ENCODE data around the gene FUNDC2.

The FUNDC2 gene

DNA sequence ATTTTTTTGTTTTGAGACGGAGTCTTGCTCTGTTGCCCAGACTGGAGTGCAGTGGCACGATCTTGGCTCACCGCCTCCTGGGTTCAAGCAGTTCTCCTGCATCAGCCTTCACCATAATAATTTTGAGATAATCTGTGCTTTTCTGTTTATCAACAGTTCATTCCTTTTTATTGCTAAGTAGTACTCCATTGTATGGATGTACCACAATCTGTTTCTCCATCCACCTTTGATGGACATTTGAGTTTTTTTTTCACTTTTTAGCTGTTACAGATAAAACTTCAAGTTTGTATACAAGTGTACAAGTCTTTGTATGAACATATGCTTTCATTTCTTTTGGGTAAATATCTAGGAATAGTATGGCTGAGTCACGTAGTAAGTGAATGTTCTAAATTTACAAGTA, 9.0 kb downstream of the FUNDC2 start:
- in situ Hi-C loops (cut with MboI; ENCODE audit: low pct_unique_long_range_greater_than_20kb, low sequenced_read_pairs, unreplicated experiment) = no loop called here
- no peak for DNase-seq (ENCODE audit: low spot score)
- TF ChIP-seq, protein P1, sequence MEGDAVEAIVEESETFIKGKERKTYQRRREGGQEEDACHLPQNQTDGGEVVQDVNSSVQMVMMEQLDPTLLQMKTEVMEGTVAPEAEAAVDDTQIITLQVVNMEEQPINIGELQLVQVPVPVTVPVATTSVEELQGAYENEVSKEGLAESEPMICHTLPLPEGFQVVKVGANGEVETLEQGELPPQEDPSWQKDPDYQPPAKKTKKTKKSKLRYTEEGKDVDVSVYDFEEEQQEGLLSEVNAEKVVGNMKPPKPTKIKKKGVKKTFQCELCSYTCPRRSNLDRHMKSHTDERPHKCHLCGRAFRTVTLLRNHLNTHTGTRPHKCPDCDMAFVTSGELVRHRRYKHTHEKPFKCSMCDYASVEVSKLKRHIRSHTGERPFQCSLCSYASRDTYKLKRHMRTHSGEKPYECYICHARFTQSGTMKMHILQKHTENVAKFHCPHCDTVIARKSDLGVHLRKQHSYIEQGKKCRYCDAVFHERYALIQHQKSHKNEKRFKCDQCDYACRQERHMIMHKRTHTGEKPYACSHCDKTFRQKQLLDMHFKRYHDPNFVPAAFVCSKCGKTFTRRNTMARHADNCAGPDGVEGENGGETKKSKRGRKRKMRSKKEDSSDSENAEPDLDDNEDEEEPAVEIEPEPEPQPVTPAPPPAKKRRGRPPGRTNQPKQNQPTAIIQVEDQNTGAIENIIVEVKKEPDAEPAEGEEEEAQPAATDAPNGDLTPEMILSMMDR (IDR thresholded peaks at IDR 0.05; ENCODE audit: extremely low read depth, insufficient read depth, missing control alignments) = no peak

DNA sequence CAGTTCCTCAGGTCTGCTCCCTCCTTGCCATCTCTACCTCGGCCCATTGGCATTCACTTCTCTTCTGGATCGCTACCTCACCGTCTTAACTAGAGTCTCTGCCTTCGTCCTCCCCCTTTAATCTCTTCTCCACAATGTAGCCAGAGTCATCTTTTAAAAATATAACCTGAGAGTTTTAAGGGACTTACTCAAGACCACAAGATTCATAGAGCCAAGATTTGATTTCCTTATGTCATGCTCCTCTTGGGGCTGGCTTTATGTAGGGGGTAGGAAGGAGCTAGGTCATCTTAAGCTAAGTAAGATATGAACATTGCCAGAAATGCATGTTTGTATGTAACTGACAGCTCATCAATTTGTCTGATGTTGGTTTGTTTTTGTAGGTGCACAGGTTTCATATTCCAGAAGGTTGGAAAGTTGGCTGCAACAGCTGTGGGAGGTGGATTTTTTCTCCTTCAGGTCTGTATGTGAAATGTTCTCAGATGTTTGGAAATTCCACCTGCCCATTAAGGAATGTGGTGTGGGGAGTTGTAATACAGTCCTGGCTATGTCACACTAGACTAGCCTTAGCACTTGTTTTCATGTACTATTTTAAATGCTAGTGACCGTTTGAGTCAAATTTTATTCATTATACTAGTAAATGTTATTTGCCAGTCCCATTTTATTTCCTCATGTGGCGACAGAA, 19.6 kb downstream of the FUNDC2 start:
- in situ Hi-C loops (cut with MboI; ENCODE audit: low pct_unique_long_range_greater_than_20kb, low sequenced_read_pairs, unreplicated experiment) = no loop called here
- DNase-seq (ENCODE audit: low spot score) = no peak
- TF ChIP-seq, protein P1 (IDR thresholded peaks at IDR 0.05; ENCODE audit: extremely low read depth, insufficient read depth, missing control alignments) = no peak

DNA sequence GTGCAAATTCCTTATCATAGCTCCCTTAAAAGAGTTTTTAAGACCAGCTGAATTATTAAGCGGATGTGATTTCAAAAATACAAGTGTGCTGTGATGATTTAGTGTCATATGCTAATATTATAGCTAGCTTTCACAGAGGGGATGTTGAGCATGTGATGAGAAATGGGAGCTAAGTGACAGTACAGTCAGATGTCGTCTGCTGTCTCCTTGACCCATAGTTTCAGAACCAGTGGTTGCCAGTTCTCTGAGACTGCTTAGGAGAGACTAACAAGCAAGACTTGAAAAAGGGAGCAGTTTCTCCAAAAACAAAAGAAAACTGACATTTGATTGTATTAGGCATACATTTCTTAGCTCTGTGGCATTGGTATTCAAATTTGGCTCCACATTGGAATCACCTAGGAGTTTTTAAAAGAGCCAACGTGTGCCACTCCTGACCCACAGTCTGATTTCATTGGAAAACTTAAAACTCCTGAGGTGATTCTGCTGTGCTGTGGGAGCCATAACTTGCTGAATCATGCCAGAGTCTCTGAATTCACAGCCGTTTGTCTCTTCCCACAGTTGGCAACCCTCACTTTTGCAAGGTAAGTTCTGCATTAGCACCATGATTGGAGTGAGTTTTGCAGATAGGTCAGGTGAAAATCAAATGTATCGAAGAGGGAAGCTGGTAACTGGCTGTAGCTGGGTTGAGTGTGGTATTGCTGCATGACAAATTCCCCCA, 20.3 kb downstream of the FUNDC2 start:
- no peak for DNase-seq (ENCODE audit: low spot score)
- TF ChIP-seq, protein P1 (IDR thresholded peaks at IDR 0.05; ENCODE audit: extremely low read depth, insufficient read depth, missing control alignments) = no peak
- in situ Hi-C loops (cut with MboI; ENCODE audit: low pct_unique_long_range_greater_than_20kb, low sequenced_read_pairs, unreplicated experiment) = no loop called here

DNA sequence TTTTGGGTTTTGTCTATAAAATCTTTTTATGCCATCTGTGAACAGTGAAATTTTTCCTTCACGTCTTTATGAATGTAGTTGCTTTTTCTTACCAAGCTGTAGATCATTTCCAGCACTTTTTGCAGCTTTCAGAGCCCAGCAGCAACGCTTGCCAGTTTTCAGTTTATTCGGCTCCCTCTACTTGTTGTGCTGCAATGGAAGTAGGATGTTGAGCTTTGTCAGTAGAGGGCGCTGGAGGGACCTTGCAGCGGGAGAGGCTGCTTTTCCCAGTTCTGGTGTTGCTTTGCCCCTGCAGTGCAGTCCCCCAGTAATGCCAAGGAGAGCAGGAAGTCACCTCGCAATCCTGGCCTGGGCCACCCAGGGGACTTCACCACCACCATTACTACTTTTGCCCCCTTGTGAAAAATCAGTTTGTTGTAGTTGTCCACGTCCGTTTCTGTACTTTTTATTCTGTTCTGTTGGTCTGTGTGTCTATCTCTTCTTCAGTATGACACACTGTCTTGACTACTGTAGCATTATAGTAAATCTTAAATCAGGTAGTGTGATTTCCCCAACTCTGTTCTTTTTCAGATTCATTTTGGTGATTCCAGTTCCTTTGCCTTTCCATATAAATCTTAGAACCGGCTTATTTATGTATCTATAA, 22.5 kb downstream of the FUNDC2 start:
- TF ChIP-seq, protein P1 (IDR thresholded peaks at IDR 0.05; ENCODE audit: extremely low read depth, insufficient read depth, missing control alignments) = peak; percentile 63
- DNase-seq (ENCODE audit: low spot score) = no peak
- in situ Hi-C loops (cut with MboI; ENCODE audit: low pct_unique_long_range_greater_than_20kb, low sequenced_read_pairs, unreplicated experiment) = no loop called here

DNA sequence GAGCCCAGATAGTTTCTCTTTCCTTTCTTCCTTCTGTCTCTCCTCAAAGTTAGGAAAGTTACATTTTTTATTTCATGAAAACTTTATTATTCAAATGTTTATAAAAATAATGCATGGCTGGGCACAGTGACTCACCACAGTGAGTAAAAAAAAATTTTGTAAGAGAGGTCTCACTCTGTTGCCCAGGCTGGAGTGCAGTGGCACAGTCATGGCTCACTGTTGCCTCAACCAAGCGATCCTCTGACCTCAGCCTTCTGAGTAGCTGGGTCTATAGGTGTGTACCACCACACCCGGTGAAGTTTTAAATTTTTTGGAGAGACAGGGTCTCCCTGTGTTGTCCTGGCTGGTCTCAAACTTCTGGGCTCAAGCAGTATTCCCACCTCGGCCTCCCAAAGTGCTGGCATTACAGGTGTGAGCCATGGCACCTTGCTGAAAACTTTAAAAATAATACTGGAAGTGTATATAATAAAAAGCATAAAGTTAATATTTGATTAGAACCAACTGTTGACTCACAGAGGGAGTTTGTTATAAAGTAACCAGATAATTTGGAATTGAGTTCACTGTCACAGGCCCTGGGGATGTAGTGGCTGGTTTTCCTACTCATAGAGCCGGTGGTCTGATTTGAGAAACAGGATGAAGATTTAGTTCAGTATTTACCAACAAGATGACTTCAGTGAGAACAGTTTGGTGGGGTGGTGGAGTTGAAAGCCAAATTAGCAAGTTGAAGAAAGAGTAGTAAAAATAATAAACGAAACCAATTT, 26.3 kb downstream of the FUNDC2 start:
- TF ChIP-seq, protein P1 (IDR thresholded peaks at IDR 0.05; ENCODE audit: extremely low read depth, insufficient read depth, missing control alignments) = no peak
- no peak for DNase-seq (ENCODE audit: low spot score)
- in situ Hi-C loops (cut with MboI; ENCODE audit: low pct_unique_long_range_greater_than_20kb, low sequenced_read_pairs, unreplicated experiment) = no loop called here

DNA sequence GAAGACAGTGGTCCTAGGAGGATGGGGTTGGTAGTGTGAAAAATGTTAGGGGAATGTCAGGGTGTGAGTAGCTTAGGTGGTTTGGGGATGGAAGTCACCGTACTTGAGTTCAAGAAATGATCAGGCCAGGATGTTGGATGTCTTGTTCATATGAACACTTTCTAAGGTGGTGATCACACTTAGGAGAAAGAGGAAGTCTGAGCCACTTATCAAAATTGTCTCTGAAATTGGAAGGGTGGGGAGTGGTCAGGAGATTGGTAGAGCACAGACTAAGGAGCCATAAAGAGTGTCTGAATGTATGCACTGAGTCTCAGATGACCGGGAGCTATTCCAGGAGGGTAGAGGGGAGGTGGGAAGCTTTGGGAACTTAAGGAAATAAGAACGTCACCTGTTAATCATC, 27.0 kb downstream of the FUNDC2 start:
- no peak for DNase-seq (ENCODE audit: low spot score)
- TF ChIP-seq, protein P1 (IDR thresholded peaks at IDR 0.05; ENCODE audit: extremely low read depth, insufficient read depth, missing control alignments) = no peak
- in situ Hi-C loops (cut with MboI; ENCODE audit: low pct_unique_long_range_greater_than_20kb, low sequenced_read_pairs, unreplicated experiment) = no loop called here
